Measurements from ENCODE around the gene OTOP2. TPM values are rescaled to one million over a fixed set of nuclear protein-coding genes. Genes with fewer than 3 reads are reported as not detected.

Gene OTOP2
- total and polyA plus RNA-seq, 9 of the 15 experiments (the other 6 are each of a cell fraction or from before 2014, with no cell fraction given) = 0.04 to 0.36 (median 0.14) TPM; not detected in 1

DNA sequence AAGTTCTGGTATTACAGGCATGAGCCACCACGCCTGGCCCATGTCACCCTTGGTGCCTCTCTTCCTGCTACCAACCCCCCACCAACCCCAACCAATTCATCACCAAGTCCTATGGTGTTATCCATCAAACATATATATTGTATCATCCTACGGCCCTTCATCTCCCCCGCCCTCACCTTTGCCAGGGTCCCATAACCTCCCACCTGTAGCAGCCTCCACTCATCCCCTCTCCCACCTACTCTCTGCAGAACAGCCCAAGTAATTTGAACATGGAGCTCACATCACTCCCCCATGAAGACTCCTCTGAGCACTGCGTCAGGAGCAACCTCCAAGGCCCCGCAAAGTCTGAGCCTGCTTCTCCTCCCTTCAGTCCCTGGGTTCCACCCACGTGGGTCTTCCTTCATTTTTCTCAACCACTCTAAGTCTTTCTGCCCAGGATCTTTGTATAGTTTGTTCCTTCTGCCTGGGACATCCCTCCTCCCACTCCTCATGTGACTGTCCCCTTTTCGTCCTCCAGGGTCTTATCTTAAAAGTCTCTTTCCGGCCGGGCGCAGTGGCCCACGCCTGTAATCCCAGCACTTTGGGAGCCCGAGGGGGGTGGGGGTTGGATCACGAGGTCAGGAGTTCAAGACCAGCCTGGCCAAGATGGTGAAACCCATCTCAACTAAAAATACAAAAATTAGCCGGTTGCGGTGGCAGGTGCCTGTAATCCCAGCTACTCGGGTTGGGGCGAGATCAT lies 55.5 kb downstream of the OTOP2 start (continued):
- TF ChIP-seq ZKSCAN1 (IDR thresholded peaks at IDR 0.05; ENCODE audit: low read depth, low read length) (no peak), POLR3A (IDR thresholded peaks at IDR 0.05; ENCODE audit: borderline replicate concordance, extremely low read depth, insufficient read depth, insufficient read length) (no peak), GATA2 (CRISPR knock-in tag; IDR thresholded peaks at IDR 0.05) (peak; percentile 29; the same call in 1 of the 2 replicates), DPF2 (IDR thresholded peaks at IDR 0.05) (peak; percentile 72), MYC (IDR thresholded peaks at IDR 0.05; ENCODE audit: low read depth, low read length) (no peak), MYC (CRISPR knock-in tag; IDR thresholded peaks at IDR 0.05; ENCODE audit: borderline replicate concordance, low read depth) (peak; percentile 60; the same call in 1 of the 2 replicates), ESRRA (IDR thresholded peaks at IDR 0.05; ENCODE audit: borderline replicate concordance, low read depth) (peak; percentile 72; the same call in 1 of the 2 replicates), NR1H2 (CRISPR knock-in tag; IDR thresholded peaks at IDR 0.05) (no peak), L3MBTL2 (IDR thresholded peaks at IDR 0.05) (0 out of 2 replicates have a peak, but pooled peaks have one; percentile 39), ZNF197 (CRISPR knock-in tag; IDR thresholded peaks at IDR 0.05; ENCODE audit: low read depth) (no peak), MXI1 (IDR thresholded peaks at IDR 0.05; ENCODE audit: low read depth, low read length) (no peak), ESRRB (CRISPR knock-in tag; IDR thresholded peaks at IDR 0.05; ENCODE audit: borderline replicate concordance) (no peak), ZBTB7A (IDR thresholded peaks at IDR 0.05; ENCODE audit: borderline replicate concordance, control insufficient read depth, low read depth, low read length) (0 out of 2 replicates have a peak, but pooled peaks have one; percentile 17), ZNF778 (CRISPR knock-in tag; IDR thresholded peaks at IDR 0.05) (no peak), IRF2 (CRISPR knock-in tag; IDR thresholded peaks at IDR 0.05) (no peak), TGIF2 (CRISPR knock-in tag; IDR thresholded peaks at IDR 0.05) (no peak), JUND (IDR thresholded peaks at IDR 0.05; ENCODE audit: borderline replicate concordance, low read depth, low read length) (peak; percentile 30; the same call in 1 of the 2 replicates), JUND (tag; IDR thresholded peaks at IDR 0.05; ENCODE audit: borderline replicate concordance, low read depth, low read length) (no peak), TOE1 (IDR thresholded peaks at IDR 0.05; ENCODE audit: borderline replicate concordance) (peak; percentile 81), TOE1 (CRISPR knock-in tag; IDR thresholded peaks at IDR 0.05; ENCODE audit: borderline replicate concordance, low read depth) (no peak), ZNF785 (CRISPR knock-in tag; IDR thresholded peaks at IDR 0.05) (no peak), PML (IDR thresholded peaks at IDR 0.05; ENCODE audit: low read length) (no peak), U2AF1 (optimal IDR thresholded peaks at IDR 0.05; ENCODE audit: low read depth, low read length) (no peak), RNF2 (IDR thresholded peaks at IDR 0.05) (peak; percentile 27; the same call in 1 of the 2 replicates), GABPB1 (CRISPR knock-in tag; IDR thresholded peaks at IDR 0.05) (0 out of 2 replicates have a peak, but pooled peaks have one; percentile 10)
- TF ChIP-seq, protein P1, sequence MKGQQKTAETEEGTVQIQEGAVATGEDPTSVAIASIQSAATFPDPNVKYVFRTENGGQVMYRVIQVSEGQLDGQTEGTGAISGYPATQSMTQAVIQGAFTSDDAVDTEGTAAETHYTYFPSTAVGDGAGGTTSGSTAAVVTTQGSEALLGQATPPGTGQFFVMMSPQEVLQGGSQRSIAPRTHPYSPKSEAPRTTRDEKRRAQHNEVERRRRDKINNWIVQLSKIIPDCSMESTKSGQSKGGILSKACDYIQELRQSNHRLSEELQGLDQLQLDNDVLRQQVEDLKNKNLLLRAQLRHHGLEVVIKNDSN (CRISPR knock-in tag; IDR thresholded peaks at IDR 0.05) = peak; percentile 69
- TF ChIP-seq, protein P2, sequence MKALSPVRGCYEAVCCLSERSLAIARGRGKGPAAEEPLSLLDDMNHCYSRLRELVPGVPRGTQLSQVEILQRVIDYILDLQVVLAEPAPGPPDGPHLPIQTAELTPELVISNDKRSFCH (CRISPR knock-in tag; IDR thresholded peaks at IDR 0.05) = no peak
- TF ChIP-seq, protein P2 (tag; IDR thresholded peaks at IDR 0.05) = 0 out of 2 replicates have a peak, but pooled peaks have one; percentile 31
